Measurements from ENCODE around the gene MRM2. TPM values are rescaled to one million over a fixed set of nuclear protein-coding genes. Genes with fewer than 3 reads are reported as not detected.
A peak's percentile ranks its signal among the peaks of the same experiment; 100 is the strongest.
"Not testable (repeated sequence)": the region's sequence is repeated elsewhere in the genome, so short reads cannot be mapped to it uniquely, and the experiment has no call there.

MRM2 gene
- total RNA-seq, 1 donor from 2014 or later, result 25.3 TPM

DNA sequence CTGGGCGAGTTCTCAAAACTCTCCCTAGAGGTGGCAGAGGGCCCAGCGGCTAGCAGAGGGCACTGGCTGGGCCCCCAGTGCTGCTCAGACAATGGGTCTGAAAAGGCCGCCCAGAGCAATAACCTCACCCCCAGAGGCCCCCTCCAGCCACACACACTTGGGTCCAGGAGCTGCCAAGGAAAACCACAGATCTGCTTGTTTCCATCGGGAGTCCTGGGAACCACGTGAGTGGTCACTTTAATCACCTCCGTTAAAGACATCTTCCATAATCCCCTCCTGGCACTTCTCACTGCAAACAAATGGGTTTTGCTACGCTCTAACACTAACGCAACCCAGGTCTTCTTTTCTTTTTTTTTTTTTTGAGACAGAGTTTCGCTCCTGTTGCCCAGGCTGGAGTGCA, 30.0 kb upstream of the MRM2 start:
- H3K27me3 Mint-ChIP-seq (ENCODE audit: low read depth), result no peaks in the 10 kb centered on the region
- no peaks in the 10 kb centered on the region for H3K9me3 Mint-ChIP-seq
- no peak overlapping the region for H3K4me3 Mint-ChIP-seq
- no peak for DNase-seq (ENCODE audit: low spot score in 2 of 2, unreplicated experiment in 2 of 2)
- peaks cover 4% of the 10 kb centered on the region for H3K4me1 Mint-ChIP-seq
- no peak overlapping the region for H3K27ac Mint-ChIP-seq
- peaks cover 22% of the 10 kb centered on the region for H3K36me3 Mint-ChIP-seq
- TF ChIP-seq, protein P1, sequence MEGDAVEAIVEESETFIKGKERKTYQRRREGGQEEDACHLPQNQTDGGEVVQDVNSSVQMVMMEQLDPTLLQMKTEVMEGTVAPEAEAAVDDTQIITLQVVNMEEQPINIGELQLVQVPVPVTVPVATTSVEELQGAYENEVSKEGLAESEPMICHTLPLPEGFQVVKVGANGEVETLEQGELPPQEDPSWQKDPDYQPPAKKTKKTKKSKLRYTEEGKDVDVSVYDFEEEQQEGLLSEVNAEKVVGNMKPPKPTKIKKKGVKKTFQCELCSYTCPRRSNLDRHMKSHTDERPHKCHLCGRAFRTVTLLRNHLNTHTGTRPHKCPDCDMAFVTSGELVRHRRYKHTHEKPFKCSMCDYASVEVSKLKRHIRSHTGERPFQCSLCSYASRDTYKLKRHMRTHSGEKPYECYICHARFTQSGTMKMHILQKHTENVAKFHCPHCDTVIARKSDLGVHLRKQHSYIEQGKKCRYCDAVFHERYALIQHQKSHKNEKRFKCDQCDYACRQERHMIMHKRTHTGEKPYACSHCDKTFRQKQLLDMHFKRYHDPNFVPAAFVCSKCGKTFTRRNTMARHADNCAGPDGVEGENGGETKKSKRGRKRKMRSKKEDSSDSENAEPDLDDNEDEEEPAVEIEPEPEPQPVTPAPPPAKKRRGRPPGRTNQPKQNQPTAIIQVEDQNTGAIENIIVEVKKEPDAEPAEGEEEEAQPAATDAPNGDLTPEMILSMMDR (IDR thresholded peaks at IDR 0.05; ENCODE audit: unreplicated experiment), result no peak

- TF ChIP-seq, protein P1 (IDR thresholded peaks at IDR 0.05; ENCODE audit: unreplicated experiment), result no peak
- Mint-ChIP-seq H3K27me3 (ENCODE audit: low read depth) (no peaks in the 10 kb centered on the region), H3K36me3 (peaks cover 24% of the 10 kb centered on the region), H3K27ac (no peak overlapping the region), H3K9me3 (no peaks in the 10 kb centered on the region), H3K4me1 (peaks cover 4% of the 10 kb centered on the region), H3K4me3 (no peak overlapping the region)
- DNase-seq (ENCODE audit: low spot score in 2 of 2, unreplicated experiment in 2 of 2), result no peak
Observed at GRCh38 chr7:2271273-2272026, 29.4 kb upstream of the MRM2 start.

GRCh38 chr7:2270495-2270894, 28.5 kb upstream of the MRM2 start:
- Mint-ChIP-seq H3K4me1 (peaks cover 4% of the 10 kb centered on the region), H3K27me3 (ENCODE audit: low read depth) (no peaks in the 10 kb centered on the region), H3K27ac (no peak overlapping the region), H3K4me3 (no peak overlapping the region), H3K9me3 (no peaks in the 10 kb centered on the region), H3K36me3 (peaks cover 28% of the 10 kb centered on the region)
- DNase-seq (ENCODE audit: low spot score in 2 of 2, unreplicated experiment in 2 of 2), result no peak
- TF ChIP-seq, protein P1 (IDR thresholded peaks at IDR 0.05; ENCODE audit: unreplicated experiment), result no peak

DNA sequence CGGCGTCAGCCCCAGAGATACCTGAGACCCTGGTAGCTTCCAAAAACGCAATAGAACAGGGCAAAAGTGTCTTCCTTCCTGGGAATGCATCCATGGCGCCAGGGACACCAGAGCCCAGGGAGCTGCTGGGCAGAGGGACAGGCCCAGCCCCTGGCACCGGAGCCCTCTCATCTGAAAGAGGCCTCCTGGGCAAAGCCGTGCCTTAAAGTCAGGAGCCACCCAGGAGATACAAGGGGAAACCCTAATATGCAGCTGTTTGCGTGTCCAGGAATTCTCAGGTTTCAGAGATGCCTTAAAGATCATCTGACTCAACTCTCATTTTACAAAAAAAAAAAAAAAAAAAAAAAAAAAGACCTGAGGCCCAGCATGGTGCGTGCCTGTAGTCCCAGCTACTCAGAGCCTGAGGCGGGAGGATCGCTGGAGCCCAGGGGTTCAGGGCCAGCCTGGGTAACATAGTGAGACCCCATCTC, 28.0 kb upstream of the MRM2 start:
- Mint-ChIP-seq H3K27me3 (ENCODE audit: low read depth) (no peaks in the 10 kb centered on the region), H3K4me3 (no peak overlapping the region), H3K9me3 (no peaks in the 10 kb centered on the region), H3K4me1 (peaks cover 4% of the 10 kb centered on the region), H3K36me3 (peaks cover 30% of the 10 kb centered on the region), H3K27ac (no peak overlapping the region)
- DNase-seq (ENCODE audit: low spot score in 2 of 2, unreplicated experiment in 2 of 2), result no peak
- TF ChIP-seq, protein P1 (IDR thresholded peaks at IDR 0.05; ENCODE audit: unreplicated experiment), result no peak

DNA sequence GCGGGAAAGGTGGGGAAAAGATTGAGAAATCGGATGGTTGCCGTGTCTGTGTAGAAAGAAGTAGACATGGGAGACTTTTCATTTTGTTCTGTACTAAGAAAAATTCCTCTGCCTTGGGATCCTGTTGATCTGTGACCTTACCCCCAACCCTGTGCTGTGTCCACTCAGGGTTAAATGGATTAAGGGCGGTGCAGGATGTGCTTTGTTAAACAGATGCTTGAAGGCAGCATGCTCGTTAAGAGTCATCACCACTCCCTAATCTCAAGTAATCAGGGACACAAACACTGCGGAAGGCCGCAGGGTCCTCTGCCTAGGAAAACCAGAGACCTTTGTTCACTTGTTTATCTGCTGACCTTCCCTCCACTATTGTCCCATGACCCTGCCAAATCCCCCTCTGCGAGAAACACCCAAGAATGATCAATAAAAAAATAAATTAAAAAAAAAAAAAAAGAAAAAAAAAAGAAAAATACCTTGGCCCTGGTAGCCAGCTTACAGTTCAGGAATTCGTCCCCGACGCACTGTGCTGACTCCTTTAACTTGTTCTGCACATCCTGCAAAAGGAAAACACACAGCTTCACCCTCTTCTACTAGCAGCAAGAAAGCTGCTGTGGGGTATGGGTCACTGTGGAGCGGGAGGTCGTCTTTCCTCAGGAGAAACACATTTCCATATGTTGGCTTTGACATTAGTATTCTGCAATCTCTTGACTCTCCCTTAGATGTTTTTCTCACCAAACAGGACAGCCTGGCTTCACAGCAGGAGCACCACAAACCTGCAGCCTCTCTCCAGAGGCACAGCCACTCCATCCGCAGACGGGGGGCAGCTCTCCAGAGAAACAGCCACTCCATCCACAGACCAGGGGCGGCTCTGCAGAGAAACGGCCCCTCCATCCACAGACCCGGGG, 27.3 kb upstream of the MRM2 start:
- DNase-seq (ENCODE audit: low spot score in 2 of 2, unreplicated experiment in 2 of 2); H3K4me3 Mint-ChIP-seq; H3K27me3 Mint-ChIP-seq (ENCODE audit: low read depth); H3K9me3 Mint-ChIP-seq; H3K4me1 Mint-ChIP-seq: not testable (repeated sequence)
- Mint-ChIP-seq H3K27ac (peak overlapping the region; percentile 86), H3K36me3 (peaks cover 28% of the 10 kb centered on the region)

DNA sequence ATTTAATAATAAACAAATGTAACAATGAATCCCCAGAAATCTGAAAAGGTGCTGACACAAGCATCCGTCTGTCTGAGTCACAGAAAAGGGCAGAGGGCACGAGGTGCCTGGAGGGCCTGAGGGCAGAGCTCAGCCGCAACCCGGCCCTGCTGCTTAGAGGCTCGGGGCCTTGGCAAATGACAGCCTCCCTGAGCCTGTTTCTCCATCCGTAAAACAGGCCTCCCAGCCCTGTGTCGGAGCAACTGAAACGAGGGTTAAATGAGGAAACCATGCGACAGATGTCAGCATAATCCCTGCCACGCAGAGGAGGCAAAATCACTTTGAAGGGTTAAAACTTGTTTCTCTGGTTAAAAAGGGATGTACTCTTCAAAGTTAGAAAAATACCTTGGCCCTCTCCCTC, 24.9 kb upstream of the MRM2 start:
- no peak overlapping the region for H3K27ac Mint-ChIP-seq
- TF ChIP-seq, protein P1 (IDR thresholded peaks at IDR 0.05; ENCODE audit: unreplicated experiment), result no peak
- H3K27me3 Mint-ChIP-seq (ENCODE audit: low read depth), result no peaks in the 10 kb centered on the region
- peaks cover 4% of the 10 kb centered on the region for H3K4me1 Mint-ChIP-seq
- H3K9me3 Mint-ChIP-seq, result no peaks in the 10 kb centered on the region
- no peak for DNase-seq (ENCODE audit: low spot score in 2 of 2, unreplicated experiment in 2 of 2)
- no peak overlapping the region for H3K4me3 Mint-ChIP-seq
- H3K36me3 Mint-ChIP-seq, result peaks cover 29% of the 10 kb centered on the region
